PFSK-1 (cell line): ENCODE results near the gene ASCL5.

Experiments
- FOXP2 ChIP-seq: optimal IDR thresholded peaks from 2 replicates; pipeline ENCODE3; 2011; ENCODE audit warnings: borderline replicate concordance, control low read depth, inconsistent platforms; ENCODE audit not compliant: insufficient read depth; ENCODE audit errors: extremely low read length, extremely low read depth
- POLR2AphosphoS5 ChIP-seq: IDR thresholded peaks from 2 replicates; pipeline ENCODE4 v1.6.1; 2012; ENCODE audit warnings: low read depth, mild to moderate bottlenecking, control low read depth, low read length, moderate library complexity
- SIN3A ChIP-seq: IDR thresholded peaks from 2 replicates; pipeline ENCODE4 v1.6.1; 2012; ENCODE audit warnings: mild to moderate bottlenecking, low read length, moderate library complexity, borderline replicate concordance; ENCODE audit not compliant: insufficient read depth
- TAF1 ChIP-seq: IDR thresholded peaks from 2 replicates; pipeline ENCODE4 v1.6.1; 2012; ENCODE audit warnings: low read length, control low read depth, borderline replicate concordance; ENCODE audit not compliant: insufficient read depth
- TF ChIP-seq, protein P1 (sequence below), 2 experiments: IDR thresholded peaks; 2 replicates each; pipeline versions ENCODE4 v1.6.1 to v1.8.0; 2011 to 2012; ENCODE audit warnings: low read depth in 2 of 2, low read length in 2 of 2, control low read depth in 1 of 2, inconsistent platforms in 1 of 2, mild to moderate bottlenecking in 1 of 2, moderate library complexity in 1 of 2; ENCODE audit not compliant: insufficient read depth in 1 of 2

DNA sequence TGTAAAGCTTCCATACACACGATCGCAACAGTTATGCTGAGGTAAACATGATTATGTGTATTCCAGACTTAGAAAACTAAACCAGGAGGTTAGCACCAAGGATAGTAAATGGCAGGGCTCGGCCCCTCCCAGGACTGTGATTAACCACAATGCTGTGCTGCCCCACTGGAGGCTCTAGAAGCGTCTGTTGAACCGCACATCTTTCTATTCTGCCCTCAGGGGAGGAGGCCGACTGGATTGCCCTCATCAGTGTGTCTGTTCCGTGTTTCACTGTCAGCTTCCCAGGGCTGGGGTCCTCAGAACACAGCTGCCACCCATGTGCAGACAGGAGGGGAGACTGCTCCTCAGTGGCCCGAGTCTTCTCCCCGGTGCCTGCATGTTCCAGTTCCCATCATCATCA lies 12.8 kb upstream of the ASCL5 start:
- TF ChIP-seq, protein P1, sequence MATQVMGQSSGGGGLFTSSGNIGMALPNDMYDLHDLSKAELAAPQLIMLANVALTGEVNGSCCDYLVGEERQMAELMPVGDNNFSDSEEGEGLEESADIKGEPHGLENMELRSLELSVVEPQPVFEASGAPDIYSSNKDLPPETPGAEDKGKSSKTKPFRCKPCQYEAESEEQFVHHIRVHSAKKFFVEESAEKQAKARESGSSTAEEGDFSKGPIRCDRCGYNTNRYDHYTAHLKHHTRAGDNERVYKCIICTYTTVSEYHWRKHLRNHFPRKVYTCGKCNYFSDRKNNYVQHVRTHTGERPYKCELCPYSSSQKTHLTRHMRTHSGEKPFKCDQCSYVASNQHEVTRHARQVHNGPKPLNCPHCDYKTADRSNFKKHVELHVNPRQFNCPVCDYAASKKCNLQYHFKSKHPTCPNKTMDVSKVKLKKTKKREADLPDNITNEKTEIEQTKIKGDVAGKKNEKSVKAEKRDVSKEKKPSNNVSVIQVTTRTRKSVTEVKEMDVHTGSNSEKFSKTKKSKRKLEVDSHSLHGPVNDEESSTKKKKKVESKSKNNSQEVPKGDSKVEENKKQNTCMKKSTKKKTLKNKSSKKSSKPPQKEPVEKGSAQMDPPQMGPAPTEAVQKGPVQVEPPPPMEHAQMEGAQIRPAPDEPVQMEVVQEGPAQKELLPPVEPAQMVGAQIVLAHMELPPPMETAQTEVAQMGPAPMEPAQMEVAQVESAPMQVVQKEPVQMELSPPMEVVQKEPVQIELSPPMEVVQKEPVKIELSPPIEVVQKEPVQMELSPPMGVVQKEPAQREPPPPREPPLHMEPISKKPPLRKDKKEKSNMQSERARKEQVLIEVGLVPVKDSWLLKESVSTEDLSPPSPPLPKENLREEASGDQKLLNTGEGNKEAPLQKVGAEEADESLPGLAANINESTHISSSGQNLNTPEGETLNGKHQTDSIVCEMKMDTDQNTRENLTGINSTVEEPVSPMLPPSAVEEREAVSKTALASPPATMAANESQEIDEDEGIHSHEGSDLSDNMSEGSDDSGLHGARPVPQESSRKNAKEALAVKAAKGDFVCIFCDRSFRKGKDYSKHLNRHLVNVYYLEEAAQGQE (IDR thresholded peaks at IDR 0.05; ENCODE audit: insufficient read depth in 1 of 2, low read depth in 2 of 2, low read length in 2 of 2), result no peak
- TF ChIP-seq TAF1 (no peak), POLR2AphosphoS5 (no peak), SIN3A (no peak), FOXP2 (no peak)
